Measurements from ENCODE around the gene FNBP1L. TPM values are rescaled to one million over a fixed set of nuclear protein-coding genes. Genes with fewer than 3 reads are reported as not detected.

The FNBP1L gene
- total RNA-seq, 4 donors from 2014 or later = 6.1 to 24.7 (median 14.7) TPM

- H3K4me1 ChIP-seq = peaks cover 0 to 19% (median 7%) of the 10 kb centered on the region in 3 donors
- H3K27me3 ChIP-seq = no peaks in the 10 kb centered on the region
- no peaks in the 10 kb centered on the region for H3K9me3 ChIP-seq
- WGBS, 2 donors (ENCODE audit: low coverage in 1 of 2) = 78 to 86% methylated on average over 4 to 15 of the region's 15 CpGs
- TF ChIP-seq CTCF (IDR thresholded peaks at IDR 0.05) = no peak
- no peak for TF ChIP-seq EP300 (IDR thresholded peaks at IDR 0.05)
- no peak for TF ChIP-seq POLR2A (IDR thresholded peaks at IDR 0.05)
- no peak for TF ChIP-seq POLR2AphosphoS5 (IDR thresholded peaks at IDR 0.05)
- no peak for ATAC-seq
- no peak overlapping the region for H3K4me3 ChIP-seq
- H3K27ac ChIP-seq = peak overlapping the region in 2 of 4 donors; percentile 61 to 64
- H3K36me3 ChIP-seq = peaks cover 0 to 96% of the 10 kb centered on the region in 2 donors
Measured at GRCh38 chr1:93567255-93567918, 119.5 kb downstream of the FNBP1L start.

- no peaks in the 10 kb centered on the region for H3K27me3 ChIP-seq
- no peak for ATAC-seq
- H3K36me3 ChIP-seq = peaks cover 0 to 94% of the 10 kb centered on the region in 2 donors
- no peak overlapping the region for H3K4me3 ChIP-seq
- peaks cover 0 to 19% (median 7%) of the 10 kb centered on the region in 3 donors for H3K4me1 ChIP-seq
- TF ChIP-seq CTCF (IDR thresholded peaks at IDR 0.05) (no peak), EP300 (IDR thresholded peaks at IDR 0.05) (no peak), POLR2AphosphoS5 (IDR thresholded peaks at IDR 0.05) (no peak), POLR2A (IDR thresholded peaks at IDR 0.05) (no peak)
- WGBS, 2 donors (ENCODE audit: low coverage in 1 of 2) = 100% methylated on average over 2 of the region's 2 CpGs; no CpG with 5 or more reads in 1 of the 2 donors
- no peaks in the 10 kb centered on the region for H3K9me3 ChIP-seq
- H3K27ac ChIP-seq = no peak overlapping the region
Measured at GRCh38 chr1:93569489-93569888, 121.6 kb downstream of the FNBP1L start.

- no peak overlapping the region for H3K4me3 ChIP-seq
- 92 to 100% methylated on average over 2 to 7 of the region's 12 CpGs for WGBS, 2 donors (ENCODE audit: low coverage in 1 of 2)
- ATAC-seq = no peak
- H3K4me1 ChIP-seq = peaks cover 0 to 14% (median 0%) of the 10 kb centered on the region in 3 donors
- no peaks in the 10 kb centered on the region for H3K27me3 ChIP-seq
- no peak for TF ChIP-seq POLR2AphosphoS5 (IDR thresholded peaks at IDR 0.05)
- no peak for TF ChIP-seq POLR2A (IDR thresholded peaks at IDR 0.05)
- no peak for TF ChIP-seq EP300 (IDR thresholded peaks at IDR 0.05)
- no peak for TF ChIP-seq CTCF (IDR thresholded peaks at IDR 0.05)
- no peak overlapping the region for H3K27ac ChIP-seq
- no peaks in the 10 kb centered on the region for H3K9me3 ChIP-seq
- H3K36me3 ChIP-seq = peaks cover 0 to 95% of the 10 kb centered on the region in 2 donors
Measured at GRCh38 chr1:93571623-93572310, 123.8 kb downstream of the FNBP1L start.

- Histone ChIP-seq H3K27me3 (no peaks in the 10 kb centered on the region), H3K36me3 (peaks cover 0 to 95% of the 10 kb centered on the region in 2 donors), H3K9me3 (no peaks in the 10 kb centered on the region), H3K4me1 (peaks cover 0 to 21% (median 0%) of the 10 kb centered on the region in 3 donors), H3K27ac (no peak overlapping the region), H3K4me3 (no peak overlapping the region)
- TF ChIP-seq CTCF (IDR thresholded peaks at IDR 0.05) (no peak), POLR2AphosphoS5 (IDR thresholded peaks at IDR 0.05) (no peak), POLR2A (IDR thresholded peaks at IDR 0.05) (no peak), EP300 (IDR thresholded peaks at IDR 0.05) (no peak)
- no peak for ATAC-seq
- WGBS, 2 donors (ENCODE audit: low coverage in 1 of 2) = 33% methylated on average over 1 of the region's 1 CpG; no CpG with 5 or more reads in 1 of the 2 donors
Measured at GRCh38 chr1:93573940-93574469, 126.1 kb downstream of the FNBP1L start.
